Measurements from ENCODE around the gene SELPLG.

DNA sequence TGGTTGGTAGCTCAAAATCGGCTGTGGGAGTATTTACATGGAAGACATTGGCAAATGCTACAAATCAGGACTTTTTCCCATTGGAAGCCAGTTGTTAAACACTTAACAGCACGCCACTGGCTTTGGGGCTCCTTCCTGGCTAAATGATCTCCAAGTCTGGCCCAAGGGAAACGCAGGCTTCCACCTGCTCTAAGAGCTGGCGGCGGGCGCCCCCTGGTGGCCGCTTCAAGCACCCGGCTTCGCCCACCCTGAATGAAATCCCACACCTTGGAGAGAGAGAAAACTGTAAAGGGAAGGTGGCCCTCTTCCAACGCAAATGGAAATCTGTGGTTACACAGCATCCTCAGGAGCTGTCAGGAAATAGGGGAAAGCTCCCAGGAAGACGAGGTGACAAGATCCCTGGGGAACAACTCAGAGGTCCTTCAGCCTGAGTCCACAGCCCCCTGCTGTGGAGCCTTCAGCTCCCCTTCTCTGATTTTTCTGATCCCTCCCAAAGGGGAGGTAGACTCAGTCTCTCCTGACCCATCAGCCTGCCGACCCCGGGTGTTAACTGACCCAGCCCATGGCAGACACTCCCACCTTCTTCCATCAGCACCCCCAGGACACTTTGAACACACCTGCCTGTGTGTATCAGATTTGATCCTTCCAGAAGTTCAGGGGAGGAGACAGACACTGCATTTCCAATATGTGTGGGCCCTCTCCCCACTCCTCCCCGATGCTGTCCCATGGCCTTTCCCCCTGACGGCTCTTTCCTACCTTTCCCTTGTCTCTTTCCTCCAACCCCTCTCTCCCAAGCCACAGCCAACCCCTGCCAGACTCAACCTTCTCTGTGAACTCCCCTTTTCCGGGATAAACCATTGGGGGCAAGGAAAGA is 15.4 kb downstream of the SELPLG start:
- TF ChIP-seq, protein P1, sequence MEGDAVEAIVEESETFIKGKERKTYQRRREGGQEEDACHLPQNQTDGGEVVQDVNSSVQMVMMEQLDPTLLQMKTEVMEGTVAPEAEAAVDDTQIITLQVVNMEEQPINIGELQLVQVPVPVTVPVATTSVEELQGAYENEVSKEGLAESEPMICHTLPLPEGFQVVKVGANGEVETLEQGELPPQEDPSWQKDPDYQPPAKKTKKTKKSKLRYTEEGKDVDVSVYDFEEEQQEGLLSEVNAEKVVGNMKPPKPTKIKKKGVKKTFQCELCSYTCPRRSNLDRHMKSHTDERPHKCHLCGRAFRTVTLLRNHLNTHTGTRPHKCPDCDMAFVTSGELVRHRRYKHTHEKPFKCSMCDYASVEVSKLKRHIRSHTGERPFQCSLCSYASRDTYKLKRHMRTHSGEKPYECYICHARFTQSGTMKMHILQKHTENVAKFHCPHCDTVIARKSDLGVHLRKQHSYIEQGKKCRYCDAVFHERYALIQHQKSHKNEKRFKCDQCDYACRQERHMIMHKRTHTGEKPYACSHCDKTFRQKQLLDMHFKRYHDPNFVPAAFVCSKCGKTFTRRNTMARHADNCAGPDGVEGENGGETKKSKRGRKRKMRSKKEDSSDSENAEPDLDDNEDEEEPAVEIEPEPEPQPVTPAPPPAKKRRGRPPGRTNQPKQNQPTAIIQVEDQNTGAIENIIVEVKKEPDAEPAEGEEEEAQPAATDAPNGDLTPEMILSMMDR (IDR thresholded peaks at IDR 0.05), result peak; percentile 87 to 99 (median 95)
- TF ChIP-seq POLR2A (IDR thresholded peaks at IDR 0.05; ENCODE audit: low read depth), result no peak
- peak in 1 of 2 donors; percentile 56 for TF ChIP-seq POLR2AphosphoS5 (IDR thresholded peaks at IDR 0.05)
- no peak for TF ChIP-seq EP300 (IDR thresholded peaks at IDR 0.05)
